Amniotic epithelial cell (primary cell): Measurements from ENCODE around the gene SEC11C.

Experiments used
- DNase-seq: peaks from one replicate; pipeline ENCODE4 v3.0.0-alpha.2; 2010; ENCODE audit warnings: low read depth

The SEC11C gene

DNA sequence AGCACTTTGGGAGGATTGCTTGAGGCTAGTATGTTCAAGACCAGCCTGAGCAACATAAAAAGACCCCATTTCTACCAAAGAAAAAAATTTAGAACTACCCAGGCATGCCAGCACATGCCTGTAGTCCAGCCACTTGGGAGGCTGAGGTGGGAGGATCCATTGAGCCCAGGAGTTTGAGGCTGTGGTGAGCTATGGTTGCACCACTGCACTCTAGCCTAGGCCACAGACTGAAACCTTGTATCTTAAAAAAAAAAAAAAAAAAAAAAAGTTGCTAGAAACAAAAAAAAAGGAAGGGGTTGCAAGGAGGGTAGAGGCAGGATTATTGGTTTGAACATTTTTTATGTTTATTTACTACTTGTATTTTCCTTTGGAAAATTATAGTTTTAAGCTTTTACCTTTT is 4.8 kb downstream of the SEC11C start:
- DNase-seq, result no peak

- no peak for DNase-seq
Measured at GRCh38 chr18:59145055-59145454, 5.4 kb downstream of the SEC11C start.

DNA sequence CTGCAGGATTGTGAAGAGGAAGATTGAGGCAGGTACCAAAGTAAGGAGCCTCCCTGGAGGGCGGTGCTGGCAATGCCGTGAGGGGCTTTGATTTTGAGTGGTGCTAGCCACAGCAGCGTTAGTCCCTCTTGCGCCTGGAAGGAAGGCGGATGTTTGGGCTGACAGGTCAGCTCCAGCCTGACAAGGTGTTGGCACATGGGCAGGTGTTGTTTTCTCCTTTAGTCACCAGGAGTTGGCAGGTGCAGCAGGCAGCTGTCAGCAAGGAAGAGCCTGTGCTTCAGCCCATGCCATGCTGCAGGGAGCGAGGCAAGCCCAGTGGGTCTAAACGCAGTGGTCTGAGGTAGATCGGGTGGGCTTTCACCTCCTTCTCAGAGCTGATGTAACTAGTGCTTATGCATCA is 8.5 kb downstream of the SEC11C start:
- no peak for DNase-seq

DNA sequence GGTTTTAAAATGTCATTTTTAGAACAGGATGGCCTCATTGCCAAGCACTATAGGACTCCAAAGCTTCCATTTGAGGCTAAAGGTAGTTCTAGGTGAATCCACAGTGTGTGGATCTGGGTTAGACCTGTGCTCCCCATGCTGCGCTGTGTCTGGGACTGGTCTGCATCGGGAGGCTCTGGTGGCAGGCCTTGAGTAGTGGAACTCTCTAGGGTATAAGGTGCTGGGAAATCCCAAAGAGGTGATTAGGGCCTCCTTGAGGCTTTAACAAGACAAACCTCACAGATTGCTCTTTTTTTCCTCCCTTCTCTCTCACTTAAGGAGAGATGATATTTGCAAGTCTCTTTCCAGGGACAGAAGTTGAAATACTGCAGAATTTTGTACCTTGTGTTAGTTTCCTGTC is 9.3 kb downstream of the SEC11C start:
- no peak for DNase-seq

DNA sequence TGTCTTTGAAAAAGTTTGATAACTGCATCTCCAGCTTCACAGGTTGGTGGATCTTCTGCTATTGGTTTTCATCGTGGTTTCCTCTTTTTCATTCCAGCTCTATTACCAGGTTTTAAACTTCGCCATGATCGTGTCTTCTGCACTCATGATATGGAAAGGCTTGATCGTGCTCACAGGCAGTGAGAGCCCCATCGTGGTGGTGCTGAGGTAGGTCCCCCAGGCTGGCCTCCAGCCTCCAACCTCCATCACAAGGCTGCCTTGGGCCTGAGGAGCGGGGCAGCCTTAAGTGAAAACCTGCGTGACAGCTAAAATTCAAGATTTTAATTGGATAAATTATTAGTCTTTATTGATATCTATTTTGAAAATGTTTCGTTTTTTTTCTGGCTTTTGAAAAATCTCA is 9.7 kb downstream of the SEC11C start:
- DNase-seq, result no peak

DNA sequence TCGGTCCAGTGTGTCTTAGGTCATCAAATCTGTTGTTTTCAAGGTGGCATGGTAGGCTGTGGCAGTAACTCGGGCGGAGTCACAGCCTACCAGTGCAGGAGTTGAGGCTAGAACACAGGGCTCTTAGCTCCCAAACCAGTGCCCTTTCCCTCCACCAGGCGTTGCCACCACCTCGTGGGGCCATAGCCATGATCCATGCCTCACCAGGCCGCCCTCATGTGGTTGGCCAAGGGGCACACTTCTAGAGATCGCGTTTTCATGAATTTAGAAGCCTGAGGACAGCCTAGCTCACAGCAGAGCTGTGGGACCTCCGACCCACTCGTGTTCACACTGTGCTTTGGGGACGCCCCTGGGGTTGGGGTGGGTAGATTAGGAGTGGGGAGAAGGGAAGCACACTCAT is 10.6 kb downstream of the SEC11C start:
- DNase-seq, result no peak

DNA sequence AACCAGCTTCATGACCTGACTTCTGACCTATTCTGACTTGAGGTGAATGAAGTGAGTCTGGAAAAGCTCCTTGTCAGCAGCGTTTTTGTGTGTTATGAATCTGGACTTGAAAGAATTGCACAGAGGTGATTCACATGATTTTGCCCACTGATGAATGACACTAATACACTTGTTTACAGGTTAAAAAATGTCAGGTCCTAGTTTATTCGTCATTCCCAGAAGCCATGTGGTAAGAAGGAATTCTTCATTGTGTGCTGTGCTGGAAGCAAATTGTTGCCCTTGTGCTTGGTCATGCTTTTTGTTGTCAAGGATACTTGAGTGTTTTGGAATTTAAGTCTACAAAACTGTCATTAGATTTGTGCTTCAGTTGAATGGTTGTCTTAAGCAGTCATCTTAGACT is 15.5 kb downstream of the SEC11C start:
- peak; percentile 100 for DNase-seq

DNA sequence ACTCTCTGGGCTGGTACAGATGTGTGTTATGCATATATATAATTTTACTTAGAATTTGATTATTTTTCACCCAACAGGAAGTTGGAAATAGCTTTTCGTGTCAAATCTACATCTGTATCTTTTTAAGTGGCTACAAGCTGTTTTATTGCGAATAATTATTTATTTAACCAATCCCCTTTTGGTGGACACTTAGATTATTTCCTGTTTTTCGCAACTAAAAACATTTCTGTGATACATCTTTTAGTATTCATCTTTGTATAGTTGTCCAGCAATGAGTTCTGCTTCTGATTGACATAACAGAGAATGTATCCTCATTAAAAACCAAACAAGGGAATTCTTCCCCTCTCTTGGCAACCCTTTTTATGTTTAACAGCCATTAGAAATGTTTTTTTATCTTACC is 16.6 kb downstream of the SEC11C start:
- DNase-seq, result no peak

GRCh38 chr18:59159265-59159664 is 19.6 kb downstream of the SEC11C start:
- DNase-seq, result no peak

- no peak for DNase-seq
Measured at GRCh38 chr18:59159986-59160385, 20.3 kb downstream of the SEC11C start.

DNA sequence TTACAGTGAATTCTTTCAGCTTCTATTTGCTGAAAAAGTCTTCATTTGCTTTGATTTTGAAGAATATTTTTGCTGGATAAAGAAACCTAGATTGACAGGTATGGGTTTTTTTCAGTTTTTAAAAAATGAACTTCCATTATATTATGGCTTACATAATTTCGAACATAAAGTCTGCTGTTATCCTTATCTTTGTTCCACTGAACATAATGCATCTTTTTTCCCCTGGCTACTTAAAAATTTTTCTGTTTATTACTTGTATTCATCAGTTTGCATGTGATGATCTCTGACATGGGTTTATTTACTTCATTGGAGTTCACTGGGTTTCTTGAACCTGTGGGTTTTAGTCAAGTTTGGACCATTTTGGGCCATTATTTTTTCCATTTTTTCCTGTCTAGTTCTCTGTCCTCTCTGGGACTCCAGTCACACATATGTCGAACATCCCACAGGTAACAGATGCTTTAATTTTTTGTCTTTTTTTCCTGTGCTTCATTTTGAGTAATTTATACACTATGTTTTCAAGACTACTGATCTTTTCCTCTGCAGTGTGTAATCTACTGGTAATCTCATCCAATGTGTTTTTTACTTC is 33.1 kb downstream of the SEC11C start:
- no peak for DNase-seq

- DNase-seq, result no peak
Measured at GRCh38 chr18:59177485-59177884, 37.8 kb downstream of the SEC11C start.

DNA sequence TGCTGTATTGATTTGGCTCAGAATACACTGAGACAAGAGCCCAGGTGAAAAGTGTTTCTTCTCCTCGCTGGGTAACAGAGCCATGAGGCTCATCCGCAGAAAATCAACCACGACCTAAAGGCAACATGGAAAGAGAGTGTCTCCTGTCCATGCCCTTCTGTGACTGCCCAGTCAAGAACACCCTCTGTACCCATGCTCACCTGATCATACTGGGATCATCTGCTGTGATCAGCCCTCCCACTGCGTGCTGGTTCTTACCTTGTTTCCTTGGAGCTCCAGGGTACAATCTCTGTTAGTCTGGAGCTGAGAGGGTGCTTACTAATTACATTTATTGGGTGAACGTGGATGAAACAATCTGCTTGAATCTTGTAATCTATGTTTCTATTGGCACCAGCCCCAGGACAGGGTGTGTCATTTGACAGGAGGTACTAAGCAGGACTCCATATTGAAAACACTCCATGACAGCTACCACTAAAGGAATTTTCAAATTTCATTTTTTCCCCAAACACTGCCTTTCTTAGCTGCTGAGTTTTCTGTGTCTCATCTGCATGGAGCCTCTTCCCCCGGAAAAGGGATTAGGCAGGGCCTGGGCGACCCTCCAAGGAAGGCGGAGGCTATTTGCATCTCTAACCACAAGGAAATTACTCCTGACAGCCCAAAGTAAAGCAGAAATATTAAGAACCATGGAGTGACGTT is 40.6 kb downstream of the SEC11C start:
- DNase-seq, result peak; percentile 85

DNA sequence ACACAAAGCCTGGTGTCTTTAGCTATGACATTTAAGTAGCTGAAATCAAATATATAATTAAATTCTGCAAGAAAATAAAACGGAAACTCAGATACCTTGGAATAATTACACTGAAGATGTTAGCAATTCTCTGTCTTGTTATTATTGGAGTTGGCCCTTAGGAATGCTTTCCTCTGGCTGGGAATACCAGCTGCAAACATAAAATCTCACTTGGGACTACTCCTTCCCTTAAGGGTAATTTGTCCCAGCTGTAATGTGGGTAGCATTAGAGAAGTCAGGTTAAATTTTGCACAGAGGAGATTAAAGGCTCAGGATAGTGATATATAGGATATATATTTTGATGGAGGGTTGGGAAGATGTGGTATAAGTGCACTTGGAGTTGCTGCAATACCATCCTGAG is 43.0 kb downstream of the SEC11C start:
- DNase-seq, result no peak

- DNase-seq, result no peak
Measured at GRCh38 chr18:59189008-59189407, 49.3 kb downstream of the SEC11C start.

GRCh38 chr18:59189746-59190145 is 50.1 kb downstream of the SEC11C start:
- no peak for DNase-seq

- DNase-seq, result no peak
Measured at GRCh38 chr18:59196161-59196725, 56.6 kb downstream of the SEC11C start.

- no peak for DNase-seq
Measured at GRCh38 chr18:59197636-59198035, 58.0 kb downstream of the SEC11C start.

DNA sequence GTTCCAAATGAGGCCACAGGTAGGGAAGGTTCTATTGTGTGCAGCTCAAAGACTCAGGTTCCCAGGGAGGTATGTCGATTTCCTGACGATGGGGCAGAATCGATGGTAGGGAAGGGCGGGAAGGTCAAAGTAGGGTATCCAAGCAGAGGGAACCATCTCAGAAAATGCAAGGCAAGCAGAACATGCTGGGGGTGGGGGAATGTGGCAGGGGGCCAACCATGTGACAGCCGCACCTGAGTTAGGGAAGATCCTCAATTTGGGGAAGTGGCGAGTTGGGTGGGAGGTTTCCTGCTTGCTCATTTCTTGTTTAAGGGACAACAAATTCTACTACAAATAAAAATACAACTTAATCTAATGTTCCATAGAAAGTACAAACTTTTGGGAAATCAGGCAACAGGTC is 58.5 kb downstream of the SEC11C start:
- DNase-seq, result no peak

DNA sequence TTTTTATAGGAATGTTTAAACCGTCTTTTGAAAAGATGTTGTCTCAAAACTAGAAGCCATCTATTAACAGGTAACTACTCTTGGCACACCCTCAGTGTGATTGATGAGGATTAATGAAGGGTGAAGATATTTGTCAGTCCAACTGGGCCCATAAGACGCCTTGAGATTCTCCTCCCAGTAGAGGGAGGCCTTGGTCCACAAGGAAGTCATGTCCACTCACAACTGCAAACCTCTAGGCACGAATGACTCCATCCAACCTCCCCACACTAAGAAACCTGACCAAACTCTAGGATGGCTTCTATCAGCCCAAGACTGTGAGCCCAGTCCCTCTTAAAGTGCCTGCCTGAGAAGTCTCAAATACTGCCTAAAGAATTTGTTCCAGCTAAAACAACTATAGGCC is 61.1 kb downstream of the SEC11C start:
- DNase-seq, result no peak

DNA sequence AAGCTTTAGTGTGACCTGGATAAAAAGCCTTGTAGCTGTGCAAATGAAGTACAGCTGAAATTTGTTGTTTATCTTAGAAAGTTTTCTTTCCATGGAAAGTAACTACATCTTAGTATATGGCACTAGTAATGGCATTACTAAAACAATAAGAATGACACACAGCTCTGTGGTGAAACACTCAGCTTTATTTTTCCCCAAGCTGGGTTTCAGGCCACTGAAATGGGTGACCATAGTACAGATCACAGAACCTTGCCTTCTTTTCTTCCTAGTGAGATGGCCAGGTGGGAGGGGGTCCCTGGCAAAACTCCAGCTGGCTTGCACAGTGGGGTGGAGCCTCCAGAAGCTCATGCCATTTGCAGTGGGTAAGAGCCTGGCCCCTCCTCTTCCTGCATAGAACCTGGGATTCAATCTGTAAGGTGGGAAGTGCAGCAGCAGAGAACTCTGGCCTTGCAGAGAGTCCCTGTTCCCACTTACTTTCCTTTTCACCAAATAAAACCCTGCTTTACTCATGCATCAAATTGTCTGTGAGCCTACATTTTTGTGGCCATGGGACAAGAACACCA is 62.7 kb downstream of the SEC11C start:
- DNase-seq, result no peak

DNA sequence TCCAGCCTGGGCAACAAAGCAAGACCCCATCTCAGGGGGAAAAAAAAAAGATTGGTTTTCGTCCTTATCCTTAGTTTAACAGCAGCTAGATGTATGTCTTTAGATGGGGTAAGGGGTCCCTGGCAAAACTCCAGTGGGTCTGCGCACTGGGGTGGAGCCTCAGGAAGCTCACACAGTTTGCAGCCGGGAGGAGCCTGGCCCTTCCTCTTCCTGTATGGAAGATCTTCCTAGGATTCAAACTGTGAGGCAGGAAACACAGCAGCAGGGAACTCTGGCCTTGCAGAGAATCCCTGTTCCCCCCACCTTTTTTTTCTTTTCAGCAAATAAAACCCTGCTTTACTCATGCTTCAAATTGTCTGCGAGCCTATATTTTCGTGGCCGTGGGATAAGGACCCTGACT is 67.8 kb downstream of the SEC11C start:
- DNase-seq, result no peak
